ENCODE measurements around the gene PALLD. TPM values are rescaled to one million over a fixed set of nuclear protein-coding genes. Genes with fewer than 3 reads are reported as not detected.

The PALLD gene
- total and polyA plus RNA-seq, 2 of the 8 experiments (the other 6 are each of a cell fraction or from before 2014, with no cell fraction given) = 10.5 to 25.0 TPM

- TF ChIP-seq CHD7 (IDR thresholded peaks at IDR 0.05; ENCODE audit: insufficient replicate concordance, low read length) = no peak
- TF ChIP-seq HDAC2 (IDR thresholded peaks at IDR 0.05; ENCODE audit: borderline replicate concordance in 1 of 2, low read depth in 2 of 2, low read length in 2 of 2) = peak in 1 of 2 experiments; percentile 43; a peak in 1 of 4 replicates
- TF ChIP-seq KDM1A (IDR thresholded peaks at IDR 0.05; ENCODE audit: borderline replicate concordance, low read length) = peak; percentile 65; the same call in 1 of the 2 replicates
Observed at GRCh38 chr4:168802222-168802621, 305.4 kb downstream of the PALLD start (continued).

Data from H1 (cell line).